ENCODE results near the gene LRRC59.

GRCh38 chr17:50372758-50373556, 24.4 kb downstream of the LRRC59 start, which contains the start of the genes EME1 and MRPL27:
- TF ChIP-seq POLR2A (IDR thresholded peaks at IDR 0.05) = no peak
- TF ChIP-seq CTCF (IDR thresholded peaks at IDR 0.05) = no peak

All from lower leg skin (tissue), 3 donors.